Ishikawa (cell line): ENCODE data around the gene SPSB3.

ENCODE experiments used
- CREB1 ChIP-seq: IDR thresholded peaks from 2 replicates; pipeline ENCODE4 v1.6.1; 2012; ENCODE audit warnings: low read depth
- EGR1 ChIP-seq: IDR thresholded peaks from 2 replicates; pipeline ENCODE4 v1.6.1; 2012
- EP300 ChIP-seq: IDR thresholded peaks from 2 replicates; pipeline ENCODE4 v1.6.1; 2012; ENCODE audit warnings: borderline replicate concordance
- NFIC ChIP-seq: IDR thresholded peaks from 2 replicates; pipeline ENCODE4 v1.6.1; 2012
- TCF12 ChIP-seq: IDR thresholded peaks from 2 replicates; pipeline ENCODE4 v1.6.1; 2012; ENCODE audit warnings: low read depth
- YY1 ChIP-seq: IDR thresholded peaks from 2 replicates; pipeline ENCODE4 v1.6.1; 2012; ENCODE audit warnings: low read depth
- ZBTB7A ChIP-seq: IDR thresholded peaks from 2 replicates; pipeline ENCODE4 v1.6.1; 2012; ENCODE audit warnings: low read depth
- TF ChIP-seq, protein P1 (sequence below): IDR thresholded peaks from 2 replicates; pipeline ENCODE4 v1.6.1; 2012

DNA sequence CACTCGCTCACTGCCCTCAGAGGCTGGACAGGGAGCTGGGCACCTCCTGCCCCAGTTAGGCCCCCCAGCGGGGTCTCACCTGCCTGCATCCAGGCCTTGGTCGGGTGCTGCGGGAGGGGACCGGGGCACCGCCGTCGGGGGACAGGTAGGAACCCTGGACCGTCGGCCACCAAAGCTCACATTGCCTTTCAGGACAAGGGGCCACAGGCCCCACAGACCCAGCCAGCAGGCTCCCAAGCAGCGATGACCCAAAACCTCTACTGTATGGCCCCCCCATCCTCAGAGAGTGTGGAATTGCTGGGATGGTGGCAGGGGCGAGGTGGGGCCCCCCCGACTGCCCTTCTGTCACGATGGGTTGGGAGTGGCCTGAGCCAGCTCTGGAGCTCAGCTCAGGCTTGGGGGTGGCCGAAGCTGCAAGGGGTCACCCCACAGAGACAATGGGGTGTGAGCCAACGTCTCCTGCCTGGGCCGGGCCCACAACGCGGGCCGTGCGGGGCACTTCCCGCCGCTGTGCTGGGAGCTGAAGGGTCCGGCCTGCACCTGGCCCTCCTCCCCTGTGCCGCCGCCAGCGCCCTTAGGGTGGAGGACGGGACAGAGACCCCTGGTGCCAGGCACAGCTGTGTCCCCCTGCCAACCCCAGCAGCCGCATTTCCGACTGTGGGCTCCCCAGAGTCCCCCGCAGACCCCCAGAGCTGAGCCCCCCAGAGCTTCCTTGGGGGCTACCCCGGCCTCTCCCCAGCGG, 10.6 kb upstream of the SPSB3 start:
- TF ChIP-seq EP300 (no peak), ZBTB7A (peak; percentile 25; the same call in 1 of the 2 replicates), NFIC (no peak), CREB1 (no peak), EGR1 (no peak), YY1 (no peak), TCF12 (no peak)
- TF ChIP-seq, protein P1, sequence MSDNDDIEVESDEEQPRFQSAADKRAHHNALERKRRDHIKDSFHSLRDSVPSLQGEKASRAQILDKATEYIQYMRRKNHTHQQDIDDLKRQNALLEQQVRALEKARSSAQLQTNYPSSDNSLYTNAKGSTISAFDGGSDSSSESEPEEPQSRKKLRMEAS = no peak
